GM21528 (cell line): ENCODE measurements around the gene CPLX1.

ENCODE experiments used
- ATAC-seq: cut with Tn5 transposase; IDR thresholded peaks from one replicate; pipeline ENCODE4 v1.9.1; 2021; ENCODE audit warnings: mild to moderate bottlenecking, moderate library complexity; ENCODE audit not compliant: unreplicated experiment, low FRiP score

Gene CPLX1

DNA sequence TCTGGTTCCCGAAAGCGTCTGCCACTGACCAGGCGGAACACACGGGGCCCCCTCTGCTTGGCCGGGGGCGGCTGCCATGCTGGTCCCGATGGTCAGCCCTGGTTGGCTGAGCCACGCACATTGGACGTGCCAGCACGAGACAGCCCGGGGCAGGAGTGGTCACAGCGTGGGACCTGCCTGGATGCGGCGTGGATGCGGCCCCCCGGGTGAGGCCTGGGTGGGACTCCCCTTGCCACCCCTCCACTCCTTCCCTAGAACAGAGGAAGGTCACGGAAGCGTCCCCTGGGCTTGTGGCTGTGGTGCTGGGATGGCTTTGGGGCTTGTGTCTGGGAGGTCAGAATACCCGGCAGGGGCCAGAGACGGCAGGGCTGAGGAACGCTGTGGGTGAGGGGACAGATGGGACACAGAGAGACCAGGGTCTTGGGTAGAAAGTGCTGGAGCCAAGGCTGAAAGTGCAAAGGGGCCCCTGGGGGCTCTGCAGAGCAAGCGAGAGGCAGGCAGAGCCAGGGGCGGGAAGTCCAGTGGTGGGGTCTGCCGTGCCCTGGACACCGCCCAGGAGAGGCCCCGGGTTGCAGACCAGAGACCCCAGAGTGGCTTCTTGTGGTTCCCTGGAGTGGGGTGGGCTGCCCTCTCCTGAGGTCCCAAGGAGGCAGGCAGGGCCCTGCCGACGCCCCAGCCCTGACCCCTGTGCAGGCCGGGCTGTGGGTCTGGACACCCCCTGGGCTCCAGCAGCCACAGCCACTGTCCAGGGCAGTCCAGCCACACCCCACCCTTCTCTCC, 8.6 kb upstream of the CPLX1 start:
- ATAC-seq: no peak

DNA sequence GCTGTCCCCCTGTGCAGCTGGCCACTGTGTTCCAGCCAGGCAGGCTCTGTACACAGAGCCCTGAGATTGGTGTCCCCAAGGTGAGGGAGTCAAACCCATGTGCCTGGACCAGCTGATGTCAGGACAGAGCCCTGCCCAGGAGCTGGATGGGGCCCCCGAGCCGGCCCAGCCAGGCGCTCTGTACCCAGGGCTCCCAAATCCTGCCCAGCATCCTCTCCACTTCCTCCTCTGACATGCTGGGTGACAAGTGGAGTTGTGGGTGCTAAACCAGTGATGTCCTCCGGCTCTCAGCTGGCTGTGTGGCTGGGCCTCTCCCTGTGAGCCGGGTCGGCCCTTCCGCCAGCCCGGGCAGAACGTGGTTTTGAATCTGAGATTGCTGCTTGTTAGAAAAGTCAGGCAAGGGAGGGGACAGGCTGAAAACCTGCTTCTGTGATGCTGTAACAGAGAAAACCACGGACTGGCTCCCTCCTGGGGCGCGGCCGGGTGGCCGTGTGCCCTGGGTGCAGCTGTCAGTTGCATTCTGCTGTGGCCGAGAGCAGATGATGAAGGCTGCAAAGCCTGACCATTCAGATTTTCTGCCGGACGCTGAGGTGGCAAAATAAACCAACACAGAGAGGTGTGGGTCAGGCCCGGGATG, 7.9 kb upstream of the CPLX1 start:
- ATAC-seq: no peak

DNA sequence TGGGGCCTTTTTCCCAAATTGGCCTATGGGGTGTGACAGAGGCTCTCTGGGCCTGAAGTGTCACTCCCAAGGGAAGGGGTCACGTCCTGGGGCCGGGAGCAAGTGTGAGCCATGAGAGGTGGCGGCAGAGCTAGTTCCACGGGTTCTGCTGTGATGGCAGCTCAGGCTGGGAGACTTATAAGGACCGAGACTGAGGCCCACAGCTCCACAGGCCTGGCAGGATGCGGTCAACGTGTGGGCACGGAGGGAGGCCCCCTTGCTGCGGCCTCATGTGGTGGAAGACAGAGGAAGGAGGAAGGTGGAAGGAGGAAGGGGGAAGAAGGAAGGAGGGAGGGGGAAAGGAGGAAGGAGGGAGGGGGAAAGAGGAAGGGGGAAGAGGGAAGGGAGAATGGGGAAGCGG, 7.2 kb upstream of the CPLX1 start:
- ATAC-seq: no peak

DNA sequence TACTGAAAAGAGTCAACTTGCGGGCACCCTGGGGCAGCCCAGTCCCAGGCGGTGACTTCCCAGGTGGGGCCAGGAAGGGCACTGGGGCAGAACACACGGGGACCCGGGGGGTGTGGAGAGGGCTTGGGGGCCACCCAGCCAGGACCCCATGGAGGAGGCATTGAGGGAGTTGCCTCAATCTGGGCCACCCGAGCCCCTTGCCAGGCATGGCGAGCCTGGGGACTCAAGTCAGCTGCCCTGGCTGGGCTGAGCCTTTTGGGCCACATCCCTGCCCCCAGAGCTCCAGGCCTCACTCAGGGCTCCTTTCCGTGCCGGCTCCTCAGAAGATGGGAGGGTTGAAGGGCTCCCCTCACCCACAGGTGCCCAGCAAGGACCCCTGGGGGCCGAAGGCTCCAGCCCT, 6.6 kb upstream of the CPLX1 start:
- no peak for ATAC-seq

DNA sequence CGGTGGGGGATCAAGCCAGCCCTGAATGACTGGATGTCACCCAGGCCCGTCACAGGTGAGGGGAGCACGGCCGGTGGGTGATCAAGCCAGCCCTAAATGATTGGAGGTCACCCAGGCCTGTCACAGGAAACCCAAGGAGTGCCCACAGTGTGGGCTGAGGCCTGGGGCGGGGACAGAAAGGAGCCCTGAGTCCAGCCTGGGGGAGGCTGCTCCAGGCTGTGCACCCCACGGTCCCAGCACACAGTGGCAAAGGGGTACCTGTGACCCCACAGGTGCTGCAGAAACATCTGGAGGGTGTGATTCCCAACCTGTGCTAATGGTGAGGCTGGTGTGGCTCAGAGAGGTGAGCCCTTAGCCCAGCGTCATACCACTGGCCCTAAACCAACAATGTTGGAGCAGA, 6.2 kb upstream of the CPLX1 start:
- ATAC-seq: no peak

DNA sequence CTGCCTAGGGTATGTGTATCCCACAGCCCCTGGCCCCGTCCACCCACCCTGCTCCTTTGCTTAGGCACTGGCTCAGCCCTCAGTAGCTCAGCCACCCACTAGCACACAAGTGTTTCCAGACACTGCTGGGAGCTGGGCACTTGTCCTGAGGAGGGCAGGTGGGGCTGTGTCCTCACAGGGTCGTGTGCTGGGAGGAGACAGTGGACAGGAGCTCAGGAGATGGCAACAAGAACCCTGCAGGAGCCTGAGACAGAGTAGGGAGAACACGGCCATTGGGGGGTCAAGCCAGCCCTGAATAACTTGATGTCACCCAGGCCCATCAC, 5.5 kb upstream of the CPLX1 start:
- no peak for ATAC-seq

DNA sequence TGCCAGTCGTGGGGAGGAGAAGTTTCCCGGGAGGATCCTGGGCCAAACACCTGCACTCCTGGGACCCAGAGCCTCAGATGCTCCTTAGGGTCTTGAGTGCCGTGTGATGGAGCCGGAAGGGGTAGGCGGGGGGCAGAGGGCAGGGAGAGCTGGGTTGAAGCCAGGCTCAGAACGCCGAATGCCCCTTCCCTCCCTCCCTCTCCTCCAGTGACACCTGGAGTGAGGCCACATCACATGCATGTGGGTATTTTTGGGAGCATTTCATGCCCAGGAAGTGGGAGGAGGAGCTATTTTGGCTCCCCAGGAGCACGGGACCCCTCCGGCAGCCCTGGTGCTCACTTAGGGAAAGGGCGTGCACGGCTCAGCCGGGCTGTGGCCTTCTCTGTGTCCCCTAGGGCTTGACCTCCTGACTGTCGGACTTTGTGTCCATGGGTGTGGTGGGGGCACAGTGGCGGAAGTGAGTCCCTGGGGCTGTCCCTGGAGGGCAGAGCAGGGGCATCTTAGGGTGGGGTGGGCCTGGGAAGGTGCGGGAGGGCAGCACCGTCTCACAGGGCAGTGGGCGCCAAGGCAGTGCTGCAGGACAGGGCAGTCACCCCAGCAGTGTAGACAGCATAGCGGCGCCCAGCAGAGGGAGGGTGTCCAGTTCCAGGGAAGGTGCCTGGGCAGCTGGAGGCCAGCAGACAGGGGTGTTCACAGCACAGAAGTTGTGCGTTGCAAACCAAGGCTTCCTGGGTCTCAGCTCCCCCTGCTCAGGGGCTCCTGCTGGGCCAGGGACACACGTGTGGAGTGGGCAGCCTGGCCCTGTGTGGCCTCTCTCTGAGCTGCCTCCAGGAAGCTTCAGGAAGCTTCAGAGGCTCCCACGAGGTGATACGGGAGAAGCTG, 4.9 kb upstream of the CPLX1 start:
- no peak for ATAC-seq

DNA sequence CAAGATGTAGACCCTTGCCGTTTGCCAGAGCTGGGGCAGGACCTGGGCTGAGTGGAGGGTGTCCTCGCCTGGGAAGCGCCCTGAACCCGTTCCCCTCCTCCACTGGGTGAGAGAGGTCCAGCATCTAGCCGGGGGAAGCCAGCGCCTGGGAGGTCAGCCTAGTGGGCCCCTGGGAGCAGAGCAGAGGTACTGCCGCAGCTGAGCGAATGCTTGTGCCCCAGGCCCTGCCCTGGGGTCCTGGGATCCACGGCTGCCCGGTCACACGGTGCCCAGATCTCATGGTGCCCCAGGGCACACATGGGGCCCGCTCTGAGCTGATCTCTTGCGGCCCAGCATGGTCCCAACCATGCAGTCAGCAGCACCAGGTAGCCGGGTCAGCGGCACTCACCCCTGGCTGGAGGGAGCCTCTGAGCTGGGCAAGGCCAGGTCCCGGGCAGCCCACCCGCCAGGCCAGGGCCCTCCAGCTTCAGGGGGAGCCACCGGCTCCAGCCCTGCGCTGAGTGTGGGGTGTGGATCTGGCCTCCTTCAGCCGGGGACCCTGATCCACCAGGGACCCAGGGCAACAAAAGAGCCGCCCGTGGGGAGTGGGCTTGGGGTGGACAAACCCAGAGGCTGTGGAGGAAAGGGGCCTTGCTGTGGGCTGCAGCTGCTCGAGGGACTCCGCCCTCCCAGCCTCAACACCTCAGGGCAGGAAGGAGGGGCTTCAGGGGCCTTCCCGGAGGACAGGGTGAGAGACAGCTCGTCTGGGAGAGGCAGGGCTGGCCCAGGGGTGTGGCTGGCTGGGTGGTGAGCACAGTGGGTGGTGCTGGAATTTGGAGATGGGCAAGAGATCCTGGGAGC, 4.1 kb upstream of the CPLX1 start:
- ATAC-seq: no peak

DNA sequence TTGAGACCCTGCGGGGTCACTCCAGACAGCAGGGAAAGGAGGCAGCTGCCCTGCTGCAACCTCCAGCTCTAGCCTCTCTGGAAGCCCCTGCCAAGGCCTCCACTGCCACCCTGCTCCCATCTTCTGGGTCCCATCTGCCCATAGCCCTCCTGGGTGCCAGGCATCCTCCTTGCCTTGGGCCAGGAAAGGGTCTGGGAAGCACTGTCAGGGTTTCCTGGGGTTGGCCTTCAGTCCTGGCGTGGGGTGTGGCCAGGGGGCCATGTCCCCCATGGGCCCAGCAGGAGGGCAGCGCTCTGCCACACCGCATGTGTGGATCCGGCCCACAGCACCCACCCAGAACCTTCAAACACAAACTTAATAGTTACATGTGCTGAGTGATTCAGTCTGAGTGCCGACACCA, 3.4 kb upstream of the CPLX1 start:
- no peak for ATAC-seq

DNA sequence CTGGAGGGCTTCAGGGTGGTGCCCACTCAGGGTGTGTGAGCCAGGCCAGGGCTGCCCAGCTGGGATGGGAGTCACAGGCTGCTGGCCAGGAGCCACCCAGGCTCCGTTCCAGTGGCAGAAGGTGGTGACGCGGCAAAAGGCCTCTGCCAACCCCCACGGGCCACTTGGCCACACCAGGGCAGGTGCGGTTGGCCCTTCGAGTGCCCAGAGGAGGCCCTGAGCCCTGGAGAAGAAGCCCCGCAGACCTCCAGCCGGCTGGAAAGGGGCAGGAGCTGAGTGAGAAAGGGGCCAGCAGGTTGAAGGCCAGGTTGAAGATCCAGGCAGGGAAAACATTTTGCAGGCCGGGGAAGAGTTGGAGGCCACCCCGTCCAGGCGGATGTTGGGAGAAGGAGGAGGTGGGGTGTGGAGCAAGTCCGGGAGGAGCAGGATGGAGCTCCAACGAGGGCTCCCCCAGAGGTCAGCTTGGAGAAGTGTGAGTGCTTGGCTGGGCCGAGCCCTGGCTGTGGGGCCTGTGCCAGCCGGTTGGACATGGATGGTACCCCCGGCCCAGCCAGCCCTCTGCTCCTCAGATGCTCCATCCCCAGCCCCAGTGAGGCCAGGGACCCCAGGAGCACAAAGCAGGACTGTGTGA, 2.8 kb upstream of the CPLX1 start:
- no peak for ATAC-seq

DNA sequence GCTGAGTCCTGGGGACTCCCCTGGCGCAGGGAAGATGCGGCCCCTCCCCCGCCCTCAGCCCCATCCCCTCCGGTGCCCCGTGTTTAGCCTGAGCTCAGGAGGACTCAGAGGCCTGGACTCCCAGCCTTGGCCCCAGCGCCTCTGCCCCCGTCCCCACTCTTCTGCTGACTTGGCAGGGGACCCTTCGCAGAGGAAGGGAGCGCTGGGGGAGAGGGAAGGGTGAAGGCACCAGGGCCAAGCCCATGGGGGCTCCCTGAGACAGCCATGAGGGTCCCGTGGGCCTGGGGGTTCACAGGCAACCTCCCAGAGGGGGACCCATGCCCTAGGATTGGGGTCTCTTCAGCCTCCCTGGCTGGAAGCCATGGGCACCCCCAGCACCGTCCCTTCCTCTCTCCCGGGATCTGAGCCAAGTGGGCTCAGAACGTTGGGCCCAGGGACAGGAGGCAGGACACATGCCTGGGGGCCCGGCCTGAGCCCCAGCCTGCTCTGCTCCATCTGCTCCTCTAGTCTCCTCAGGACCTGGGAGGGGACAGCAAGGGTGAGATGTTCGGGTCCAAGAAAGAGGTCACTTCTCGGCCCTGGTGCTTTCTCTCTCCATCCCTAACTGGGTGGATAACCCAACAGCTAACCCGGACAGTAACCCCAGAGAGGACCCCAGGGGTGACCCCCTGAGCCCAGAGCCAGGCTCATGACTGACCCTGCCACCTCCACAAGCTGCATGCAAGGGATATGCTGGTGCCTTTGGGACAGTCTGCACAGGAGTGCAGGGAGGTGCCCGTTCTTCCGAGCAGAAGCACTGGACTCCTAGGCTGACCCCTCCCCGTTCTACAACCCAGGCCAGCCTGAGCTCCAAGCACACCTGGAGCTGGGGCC, 1.5 kb upstream of the CPLX1 start:
- no peak for ATAC-seq

DNA sequence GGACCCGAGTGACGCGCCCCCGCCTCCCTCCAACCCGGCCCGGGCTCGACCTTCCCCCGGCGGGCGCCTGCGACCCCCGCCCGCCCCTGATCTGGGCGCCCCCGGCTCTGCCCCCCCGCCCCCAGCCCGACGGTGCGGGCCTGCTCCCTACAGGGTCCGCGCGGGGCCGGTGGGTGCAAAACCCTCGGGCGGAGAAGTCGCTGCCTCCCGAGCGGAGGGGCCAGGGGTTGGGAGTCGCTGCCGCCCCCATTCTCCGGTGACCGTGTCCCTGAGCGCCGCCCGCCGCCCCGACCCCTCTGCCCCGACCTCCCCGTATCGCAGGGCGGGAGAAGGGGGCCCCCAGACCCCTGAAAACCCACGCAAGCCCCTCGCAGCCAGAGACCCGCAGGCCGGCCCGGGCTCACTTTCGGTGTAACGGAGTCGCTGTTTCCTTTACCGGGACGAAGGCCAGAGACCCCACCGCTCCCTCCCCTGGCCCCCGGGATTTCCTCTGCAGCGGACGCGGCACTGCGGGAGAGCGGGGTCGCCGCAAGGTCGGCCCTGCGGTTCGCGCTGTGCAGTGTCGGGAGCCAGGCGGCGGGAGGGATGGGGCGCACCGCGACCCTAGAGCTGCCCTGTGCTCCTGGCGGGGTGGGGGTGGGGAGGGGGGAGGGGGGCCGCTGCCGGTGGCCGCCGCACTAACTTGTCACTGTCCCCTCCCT, 729 bp upstream of the CPLX1 start:
- ATAC-seq: no peak

DNA sequence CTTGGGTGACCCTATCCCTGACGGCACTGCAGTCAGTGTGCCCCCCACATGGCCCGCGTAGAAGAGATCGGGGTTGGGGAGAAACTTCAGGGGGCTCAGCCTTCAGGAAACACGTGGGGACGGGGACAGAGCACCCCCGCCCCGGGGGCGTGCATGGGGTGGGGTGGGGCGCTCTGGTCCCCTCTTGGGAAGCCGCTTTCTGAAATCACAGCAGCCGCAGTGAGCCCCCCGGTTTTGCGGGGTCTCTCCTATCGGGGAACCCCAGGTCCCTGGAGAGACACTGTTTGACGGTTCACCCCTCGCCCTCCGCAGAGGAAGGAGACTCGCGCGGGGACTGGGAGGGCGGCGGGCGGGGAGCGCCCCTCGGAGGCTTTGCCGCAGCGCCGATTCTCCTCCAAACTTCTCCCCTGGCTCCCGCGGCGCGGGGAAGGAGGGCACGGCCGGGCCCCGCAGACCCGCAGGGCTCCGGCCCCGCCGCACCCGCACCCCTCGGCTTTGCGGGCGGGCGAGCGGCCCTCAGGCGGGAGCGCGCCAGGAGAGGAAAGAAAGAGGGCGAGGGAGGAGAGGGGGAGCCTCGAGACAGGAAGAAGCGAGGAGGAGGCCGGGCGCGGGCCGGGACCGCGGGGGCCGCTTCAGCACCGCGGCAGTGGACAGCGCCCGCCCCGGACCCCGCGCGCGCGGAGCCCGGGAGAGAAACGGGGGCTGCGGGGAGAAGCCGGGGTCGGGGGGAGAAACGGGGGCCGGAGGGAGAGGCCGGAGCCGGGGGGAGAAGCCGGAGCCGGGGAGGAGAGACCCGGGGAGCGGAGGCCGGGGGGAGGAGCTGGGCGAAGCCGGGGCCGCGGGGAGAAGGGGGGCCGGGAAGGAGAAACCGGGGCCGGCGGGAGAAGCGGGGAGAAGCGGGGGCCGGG, 612 bp downstream of the CPLX1 start:
- no peak for ATAC-seq

DNA sequence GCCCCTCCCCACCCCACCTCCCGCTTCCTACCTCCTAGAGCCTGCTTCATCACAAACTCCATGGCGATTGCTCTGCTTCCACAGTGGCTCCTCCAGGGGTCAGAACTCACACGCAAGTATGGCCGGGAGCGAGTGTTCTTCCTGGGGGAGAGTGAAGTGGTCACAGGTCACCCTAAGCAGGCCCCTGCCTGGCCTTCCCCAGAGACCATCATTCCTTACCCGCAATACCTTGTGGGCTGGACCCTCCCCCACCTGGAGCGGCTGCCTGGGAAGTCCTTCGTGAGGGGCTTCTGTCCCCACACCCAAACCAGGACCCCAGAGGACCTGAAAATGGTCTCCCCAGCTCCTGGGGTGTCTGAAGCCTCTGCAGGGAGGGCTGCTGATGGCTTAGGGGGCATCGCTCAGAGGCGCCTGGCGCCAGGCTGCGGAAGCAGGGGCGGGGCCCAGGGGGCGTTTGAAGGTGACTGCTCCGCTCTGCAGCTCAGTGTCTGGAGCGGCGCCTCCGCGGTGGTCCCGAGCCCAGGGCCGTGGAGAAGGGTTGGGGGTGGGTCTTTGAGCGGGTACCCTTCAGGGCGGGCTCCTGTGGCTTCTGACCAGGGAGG, 1.4 kb downstream of the CPLX1 start:
- no peak for ATAC-seq

DNA sequence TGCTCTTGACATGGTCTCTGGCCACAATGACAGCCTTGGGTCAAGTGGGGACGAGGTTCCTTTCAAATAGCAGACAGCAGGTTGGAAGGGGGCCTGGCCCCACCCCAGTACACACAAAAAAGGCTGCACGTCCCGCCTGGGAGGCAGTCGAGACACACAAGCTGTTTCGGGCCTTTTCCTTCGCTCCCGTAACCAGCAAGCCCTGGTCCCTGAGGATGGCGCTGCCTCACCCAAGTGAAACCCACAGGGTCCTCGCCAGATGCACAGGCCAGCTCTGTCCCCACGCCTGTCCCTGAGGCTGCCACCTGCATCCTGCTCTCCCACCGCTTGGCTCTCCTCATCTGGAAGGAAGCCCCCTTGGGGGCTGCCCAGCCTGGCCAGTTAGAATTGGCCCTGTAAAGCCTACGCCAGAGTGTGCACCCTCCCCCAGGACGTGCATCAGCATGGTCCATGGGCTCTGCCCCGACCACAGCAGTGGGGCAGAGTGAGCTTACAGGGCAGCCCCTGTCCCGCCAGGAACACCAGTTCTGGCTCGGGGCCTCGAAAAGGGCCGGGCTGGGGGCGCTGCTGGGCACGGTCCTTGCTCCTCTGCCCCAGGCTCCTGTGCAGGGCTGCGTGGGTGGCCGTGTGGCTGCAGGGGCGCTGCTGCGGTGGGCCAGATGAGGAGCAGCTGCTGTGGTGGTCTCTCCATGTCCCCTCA, 2.0 kb downstream of the CPLX1 start:
- no peak for ATAC-seq

DNA sequence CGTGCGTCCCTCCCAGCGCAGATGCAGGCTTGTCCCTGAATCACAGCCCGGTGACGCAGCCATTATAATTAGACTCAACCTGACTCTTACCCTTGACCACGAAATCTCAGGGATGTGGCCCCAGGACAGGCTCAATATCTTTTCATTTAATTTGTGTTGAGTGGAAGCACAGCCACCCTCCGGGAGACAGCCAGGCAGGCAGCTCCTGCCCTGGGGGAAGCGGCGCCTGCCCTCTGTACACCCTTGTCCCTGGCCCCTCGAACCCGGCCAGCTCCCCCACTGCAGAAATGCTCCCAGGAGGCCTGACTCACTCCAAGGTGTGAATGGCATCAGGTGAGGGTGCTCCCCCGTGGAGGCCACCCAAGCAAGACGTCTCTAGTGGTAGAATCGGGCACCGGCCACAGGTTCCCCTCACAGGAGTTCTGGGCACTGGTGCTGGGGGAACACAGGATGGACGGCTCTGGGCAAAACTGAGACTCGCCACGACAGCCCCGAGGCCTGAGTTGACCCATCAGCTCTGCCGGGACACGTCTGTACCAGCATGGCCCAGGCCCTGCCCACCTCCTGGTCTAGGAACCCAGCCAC, 2.7 kb downstream of the CPLX1 start:
- no peak for ATAC-seq
